Fibroblast of lung (primary cell): ENCODE measurements around the gene BTG3. TPM values are rescaled to one million over a fixed set of nuclear protein-coding genes. Genes with fewer than 3 reads are reported as not detected.

Source experiments
- DNase-seq, 2 donors: peaks; one replicate each; pipeline versions ENCODE4 v3.0.0 to v3.0.0-alpha.2; 2010; ENCODE audit warnings: low read depth in 2 of 2
- H2AFZ ChIP-seq: 2 replicates; pipeline ENCODE4 v1.5.1; 2012; ENCODE audit warnings: low read length, control low read depth, inconsistent platforms
- H3K27ac ChIP-seq: 2 replicates; pipeline ENCODE4 v1.5.1; 2011; ENCODE audit warnings: low read length, control low read depth; ENCODE audit not compliant: insufficient read depth
- H3K27me3 ChIP-seq: 2 replicates; pipeline ENCODE4 v1.5.1; 2011; ENCODE audit warnings: mild to moderate bottlenecking, low read length; ENCODE audit not compliant: control insufficient read depth, insufficient read depth
- H3K36me3 ChIP-seq: 2 replicates; pipeline ENCODE4 v1.5.1; 2011; ENCODE audit warnings: low read length; ENCODE audit not compliant: control insufficient read depth, insufficient read depth
- H3K4me1 ChIP-seq: 2 replicates; pipeline ENCODE4 v1.5.1; 2011; ENCODE audit warnings: low read length; ENCODE audit not compliant: control insufficient read depth, insufficient read depth; ENCODE audit errors: extremely low read depth
- H3K4me2 ChIP-seq: 2 replicates; pipeline ENCODE4 v1.5.1; 2011; ENCODE audit warnings: low read length, control low read depth; ENCODE audit not compliant: insufficient read depth; ENCODE audit errors: extremely low read depth
- H3K4me3 ChIP-seq, 4 experiments: fragments of 200-600 bp in 1 of 4; sonication (generic) in 1 of 4; replicated peaks in 1 of 4; 2 replicates each; pipeline ENCODE4 v1.5.1; 2011 to 2016; ENCODE audit warnings: low read length in 4 of 4, low read depth in 3 of 4, mild to moderate bottlenecking in 3 of 4, control low read depth in 2 of 4, inconsistent platforms in 1 of 4, mixed read lengths in 1 of 4; ENCODE audit not compliant: insufficient read depth in 1 of 4; ENCODE audit errors: control extremely low read depth in 1 of 4
- H3K79me2 ChIP-seq: 2 replicates; pipeline ENCODE4 v1.5.1; 2012; ENCODE audit warnings: mild to moderate bottlenecking, low read length, inconsistent platforms; ENCODE audit not compliant: control insufficient read depth, insufficient read depth
- H3K9ac ChIP-seq: 2 replicates; pipeline ENCODE4 v1.5.1; 2011; ENCODE audit warnings: mild to moderate bottlenecking, low read length, control low read depth; ENCODE audit not compliant: insufficient read depth
- H3K9me3 ChIP-seq: 2 replicates; pipeline ENCODE4 v1.5.1; 2012; ENCODE audit warnings: low read depth, low read length; ENCODE audit not compliant: control insufficient read depth, insufficient read depth
- H4K20me1 ChIP-seq: 2 replicates; pipeline ENCODE4 v1.5.1; 2011; ENCODE audit warnings: low read length; ENCODE audit not compliant: control insufficient read depth, insufficient read depth; ENCODE audit errors: extremely low read depth
- CTCF ChIP-seq, 2 donors: IDR thresholded peaks in 1 of 2; conservative IDR thresholded peaks in 1 of 2; 1 replicate in 1 of 2; 2 replicates in 1 of 2; pipeline ENCODE4 v1.5.1; 2011 to 2012; ENCODE audit warnings: low read length in 2 of 2, control low read depth in 1 of 2, inconsistent platforms in 1 of 2, low read depth in 1 of 2, mild to moderate bottlenecking in 1 of 2
- EZH2 ChIP-seq: IDR thresholded peaks from 2 replicates; pipeline ENCODE4 v1.5.1; 2012; ENCODE audit warnings: low read length, control low read depth, mild to moderate bottlenecking; ENCODE audit errors: missing control alignments
- polyA plus RNA-seq, 2 donors: library from polyadenylated mRNA; depleted of rRNA in 1 of 2; stranded (reverse) in 1 of 2; unstranded in 1 of 2; fragments of >200 nt; gene quantifications; 2 replicates each; pipeline ENCODE4 v1.2.1, GENCODE V29; 2011 to 2012; ENCODE audit warnings: missing spikeins in 1 of 2
- total RNA-seq: library from RNA; depleted of rRNA; stranded (reverse); fragments of >200 nt; gene quantifications from 2 replicates; pipeline ENCODE4 v1.2.1, GENCODE V29; 2014

Gene BTG3
- total and polyA plus RNA-seq, 2 donors (not counting 1 experiment from before 2014, with no cell fraction given), result 32.5 to 51.2 TPM

DNA sequence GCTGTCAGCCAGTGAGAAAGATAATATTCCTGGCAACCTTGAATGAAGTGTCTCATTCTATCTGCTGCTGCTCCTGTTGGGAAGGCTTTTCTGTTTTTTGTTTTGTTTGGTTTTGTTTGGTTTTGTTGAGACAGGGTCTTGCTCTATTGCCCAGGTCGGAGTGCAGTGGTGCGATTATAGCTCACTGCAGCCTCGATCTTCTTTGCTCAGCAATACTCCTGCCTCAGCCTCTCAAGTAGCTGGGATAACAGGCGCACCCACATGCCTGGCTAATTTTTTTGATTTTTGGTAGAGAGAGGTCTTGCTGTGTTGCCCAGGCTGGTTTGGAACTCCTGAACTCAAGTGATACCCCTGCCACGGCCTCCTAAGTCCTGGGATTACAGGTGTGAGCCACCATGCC, 37.6 kb downstream of the BTG3 start:
- DNase-seq, result no peak
- peaks cover 2% of the 10 kb centered on the region for H3K27me3 ChIP-seq
- TF ChIP-seq CTCF (conservative IDR thresholded peaks at IDR 0.05 in 1 of 2, IDR thresholded peaks at IDR 0.05 in 1 of 2; ENCODE audit: low read depth in 1 of 2, low read length in 2 of 2) (no peak), EZH2 (no peak)
- H3K9ac ChIP-seq, result no peak overlapping the region
- no peak overlapping the region for H3K4me2 ChIP-seq
- H3K4me3 ChIP-seq, result no peak overlapping the region
- no peaks in the 10 kb centered on the region for H3K79me2 ChIP-seq
- no peaks in the 10 kb centered on the region for H3K4me1 ChIP-seq
- H3K36me3 ChIP-seq, result no peaks in the 10 kb centered on the region
- no peak overlapping the region for H3K27ac ChIP-seq
- no peaks in the 10 kb centered on the region for H3K9me3 ChIP-seq
- no peak overlapping the region for H2AFZ ChIP-seq
- no peaks in the 10 kb centered on the region for H4K20me1 ChIP-seq

- Histone ChIP-seq H3K9me3 (no peaks in the 10 kb centered on the region), H3K27me3 (peaks cover 2% of the 10 kb centered on the region), H3K9ac (no peak overlapping the region), H3K79me2 (no peaks in the 10 kb centered on the region), H4K20me1 (no peaks in the 10 kb centered on the region), H3K4me2 (no peak overlapping the region), H3K36me3 (no peaks in the 10 kb centered on the region), H3K4me3 (no peak overlapping the region), H3K27ac (no peak overlapping the region), H2AFZ (no peak overlapping the region), H3K4me1 (no peaks in the 10 kb centered on the region)
- TF ChIP-seq EZH2 (no peak), CTCF (conservative IDR thresholded peaks at IDR 0.05 in 1 of 2, IDR thresholded peaks at IDR 0.05 in 1 of 2; ENCODE audit: low read depth in 1 of 2, low read length in 2 of 2) (no peak)
- DNase-seq, result no peak
Observed at GRCh38 chr21:17572431-17572830, 40.3 kb downstream of the BTG3 start.

GRCh38 chr21:17570786-17571185, 41.9 kb downstream of the BTG3 start:
- Histone ChIP-seq H3K4me3 (peak overlapping the region in 1 of 4 experiments; percentile 1), H3K27me3 (peaks cover 2% of the 10 kb centered on the region), H3K9me3 (no peaks in the 10 kb centered on the region), H3K36me3 (no peaks in the 10 kb centered on the region), H4K20me1 (no peaks in the 10 kb centered on the region), H3K4me2 (no peak overlapping the region), H3K9ac (no peak overlapping the region), H3K27ac (no peak overlapping the region), H2AFZ (no peak overlapping the region), H3K4me1 (no peaks in the 10 kb centered on the region), H3K79me2 (no peaks in the 10 kb centered on the region)
- DNase-seq, result peak in 1 of 2 donors; percentile 39
- TF ChIP-seq EZH2 (no peak), CTCF (conservative IDR thresholded peaks at IDR 0.05 in 1 of 2, IDR thresholded peaks at IDR 0.05 in 1 of 2; ENCODE audit: low read depth in 1 of 2, low read length in 2 of 2) (no peak)
